Upper lobe of left lung (tissue), 4 donors: ENCODE results near the gene RAB40B.

Experiments used
- CTCF ChIP-seq, 6 experiments: fragments of 450-650 bp in 4 of 6; fragments of 200-600 bp in 2 of 6; sonication (generic) in 2 of 6; IDR thresholded peaks; one replicate each; pipeline ENCODE4 v1.5.1; 2016 to 2019; ENCODE audit warnings: antibody characterized with exemption in 6 of 6
- POLR2A ChIP-seq, 4 donors: fragments of 450-650 bp; IDR thresholded peaks; one replicate each; pipeline ENCODE4 v1.5.1; 2016 to 2017; ENCODE audit warnings: antibody characterized with exemption in 4 of 4, mild to moderate bottlenecking in 2 of 4
- POLR2AphosphoS5 ChIP-seq, 2 donors: sonication (generic); formaldehyde crosslinking; IDR thresholded peaks; one replicate each; pipeline ENCODE4 v1.5.1; 2017; ENCODE audit warnings: antibody characterized with exemption in 2 of 2

- no peak for TF ChIP-seq CTCF (IDR thresholded peaks at IDR 0.05)
- TF ChIP-seq POLR2A (IDR thresholded peaks at IDR 0.05) = no peak
- no peak for TF ChIP-seq POLR2AphosphoS5 (IDR thresholded peaks at IDR 0.05)
Observed at GRCh38 chr17:82645516-82645915, 53.0 kb downstream of the RAB40B start.
